ENCODE results near the gene CTNNA1.

GRCh38 chr5:138755084-138755748 lies 2.0 kb downstream of the CTNNA1 start:
- TF ChIP-seq CTCF (IDR thresholded peaks at IDR 0.05; ENCODE audit: insufficient read depth, low read length, poor library complexity, severe bottlenecking) (no peak), EZH2phosphoT487 (conservative IDR thresholded peaks at IDR 0.05; ENCODE audit: low read length) (no peak)

Data from SU-DHL-6 (cell line).